ENCODE data around the gene SOX12. TPM values are rescaled to one million over a fixed set of nuclear protein-coding genes. Genes with fewer than 3 reads are reported as not detected.

Gene SOX12
- total RNA-seq, 1 donor from 2014 or later, result 43.4 TPM

DNA sequence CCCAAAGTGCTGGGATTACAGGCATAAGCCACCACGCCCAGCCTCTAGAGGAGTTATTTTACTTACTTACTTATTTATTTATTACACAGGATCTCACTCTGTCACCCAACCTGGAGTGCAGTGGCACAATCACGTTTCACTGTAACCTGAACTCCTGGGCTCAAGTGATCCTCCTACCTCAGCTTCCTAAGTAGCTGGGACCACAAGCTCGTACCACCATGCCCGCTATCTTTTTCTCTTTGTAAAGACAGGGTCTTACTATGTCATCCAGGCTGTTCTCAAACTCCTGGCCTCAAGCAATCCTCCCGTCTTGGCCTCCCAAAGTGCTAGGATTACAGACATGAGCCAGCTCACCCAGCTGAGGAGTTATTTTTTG, 53.6 kb downstream of the SOX12 start:
- Mint-ChIP-seq H3K36me3 (ENCODE audit: low read depth, unreplicated experiment) (peaks cover 6% of the 10 kb centered on the region), H3K27ac (ENCODE audit: unreplicated experiment) (peak overlapping the region; percentile 47)

More for the DNA sequence above, 53.6 kb downstream of the SOX12 start:
- DNase-seq (ENCODE audit: low read depth) (no peak), FAIRE-seq (no peak)
- H3K27ac ChIP-seq (ENCODE audit: low read depth, low read length), result no peak overlapping the region
- H3K4me2 ChIP-seq (ENCODE audit: low read length), result no peak overlapping the region
- no peak for TF ChIP-seq EZH2 (IDR thresholded peaks at IDR 0.05; ENCODE audit: insufficient read depth, low read length)
- H3K4me3 ChIP-seq (ENCODE audit: insufficient read depth, low read depth, low read length), result no peak overlapping the region
- H3K4me1 Mint-ChIP-seq (ENCODE audit: low read depth, unreplicated experiment), result peaks cover 14% of the 10 kb centered on the region
- H3K9ac ChIP-seq (ENCODE audit: low read length), result no peak overlapping the region
- no peak overlapping the region for H3K4me3 Mint-ChIP-seq (ENCODE audit: unreplicated experiment)
- no peaks in the 10 kb centered on the region for H3K9me3 ChIP-seq (ENCODE audit: insufficient read depth, low read depth, low read length)
- H3K79me2 ChIP-seq (ENCODE audit: insufficient read depth, low read length), result no peaks in the 10 kb centered on the region
- H3K27me3 Mint-ChIP-seq (ENCODE audit: low read depth, unreplicated experiment), result peaks cover 8% of the 10 kb centered on the region
- H4K20me1 ChIP-seq (ENCODE audit: insufficient read depth, low read length), result peaks cover 12% of the 10 kb centered on the region
- H3K27me3 ChIP-seq (ENCODE audit: insufficient read depth, low read length), result no peaks in the 10 kb centered on the region
- no peaks in the 10 kb centered on the region for H3K36me3 ChIP-seq (ENCODE audit: insufficient read depth, low read length)
- H3K4me1 ChIP-seq (ENCODE audit: insufficient read depth, low read length), result peaks cover 3% of the 10 kb centered on the region
- no peaks in the 10 kb centered on the region for H3K9me3 Mint-ChIP-seq (ENCODE audit: unreplicated experiment)
- no peak overlapping the region for H2AFZ ChIP-seq (ENCODE audit: low read depth, low read length)

Other genes with a start within 250 kb of the SOX12 start
- gene DEFB125, start 237.9 kb upstream of the SOX12 start, total RNA-seq, result not detected in 2 replicates
- not detected in 2 replicates for gene DEFB126, start 183.0 kb upstream of the SOX12 start, total RNA-seq
- gene DEFB127, start 168.1 kb upstream of the SOX12 start, total RNA-seq, result not detected in 2 replicates
- gene DEFB128, start 135.8 kb upstream of the SOX12 start, total RNA-seq, result not detected in 2 replicates
- not detected in 2 replicates for gene DEFB129, start 98.3 kb upstream of the SOX12 start, total RNA-seq
- gene DEFB132, start 67.8 kb upstream of the SOX12 start, total RNA-seq, result not detected in 2 replicates
- gene C20orf96, start 34.8 kb upstream of the SOX12 start, total RNA-seq, result 10.1 and 10.7 TPM in 2 replicates
- gene ZCCHC3, start 28.0 kb upstream of the SOX12 start, total RNA-seq, result 18.6 and 20.2 TPM in 2 replicates
- gene NRSN2, start 21.6 kb downstream of the SOX12 start, total RNA-seq, result 57.8 and 64.0 TPM in 2 replicates
- gene TRIB3, start 55.2 kb downstream of the SOX12 start, total RNA-seq, result 33.0 and 36.9 TPM in 2 replicates
- gene RBCK1, start 82.7 kb downstream of the SOX12 start, total RNA-seq, result 124 and 138 TPM in 2 replicates
- 40.6 and 44.8 TPM in 2 replicates for gene TBC1D20, start 137.0 kb downstream of the SOX12 start, total RNA-seq
- 226 and 237 TPM in 2 replicates for gene CSNK2A1, start 218.2 kb downstream of the SOX12 start, total RNA-seq

Data from astrocyte (in vitro differentiated cells and primary cell).